K562 (cell line): ENCODE results near the gene PA2G4. TPM values are rescaled to one million over a fixed set of nuclear protein-coding genes. Genes with fewer than 3 reads are reported as not detected.

ENCODE experiments used
- ARID1B ChIP-seq: fragments of 450-650 bp; IDR thresholded peaks from 2 replicates; pipeline ENCODE4 v1.6.1; 2016; ENCODE audit warnings: antibody characterized with exemption, mild to moderate bottlenecking, inconsistent platforms
- ATF1 ChIP-seq, 2 experiments: fragments of 450-650 bp in 1 of 2; IDR thresholded peaks; 2 replicates each; pipeline ENCODE4 v1.6.1; 2016; ENCODE audit warnings: missing compliant biosample characterization in 1 of 2, missing genetic modification characterization in 1 of 2
- C11orf30 ChIP-seq: fragments of 450-650 bp; IDR thresholded peaks from 2 replicates; pipeline ENCODE4 v1.6.1; 2016; ENCODE audit warnings: low read depth, mild to moderate bottlenecking
- CBFA2T3 ChIP-seq: fragments of 450-650 bp; IDR thresholded peaks from 2 replicates; pipeline ENCODE4 v1.6.1; 2017
- CTBP1 ChIP-seq: fragments of 450-650 bp; IDR thresholded peaks from 2 replicates; pipeline ENCODE4 v1.6.1; 2016; ENCODE audit warnings: borderline replicate concordance
- DIDO1 ChIP-seq: fragments of 450-650 bp; IDR thresholded peaks from 2 replicates; pipeline ENCODE4 v1.6.1; 2016; ENCODE audit warnings: low read depth, missing biosample characterization, missing genetic modification characterization
- DPF2 ChIP-seq: fragments of 450-650 bp; IDR thresholded peaks from 2 replicates; pipeline ENCODE4 v1.6.1; 2016
- ESRRA ChIP-seq: fragments of 450-650 bp; IDR thresholded peaks from 2 replicates; pipeline ENCODE4 v1.6.1; 2014; ENCODE audit warnings: low read depth, mild to moderate bottlenecking, moderate library complexity, borderline replicate concordance
- L3MBTL2 ChIP-seq: fragments of 450-650 bp; IDR thresholded peaks from 2 replicates; pipeline ENCODE4 v1.6.1; 2016; ENCODE audit warnings: mild to moderate bottlenecking, moderate library complexity
- PRMT5 ChIP-seq: sonication (generic); formaldehyde crosslinking; IDR thresholded peaks from 2 replicates; pipeline ENCODE4 v1.5.0; 2020; ENCODE audit warnings: missing genetic modification reagents
- PURB ChIP-seq: sonication (generic); formaldehyde crosslinking; IDR thresholded peaks from 2 replicates; pipeline ENCODE4 v1.9.0; 2021; ENCODE audit warnings: low read depth, mild to moderate bottlenecking, missing genetic modification reagents
- SAFB2 ChIP-seq: fragments of 200-400 bp; formaldehyde crosslinking; IDR thresholded peaks from 2 replicates; pipeline ENCODE4 v1.6.1; 2018; ENCODE audit warnings: borderline replicate concordance, low read length, low read depth, moderate library complexity; ENCODE audit not compliant: severe bottlenecking
- SOX6 ChIP-seq: fragments of 450-650 bp; IDR thresholded peaks from 2 replicates; pipeline ENCODE4 v1.6.1; 2014; ENCODE audit warnings: mild to moderate bottlenecking
- SRSF7 ChIP-seq: fragments of 200-400 bp; formaldehyde crosslinking; optimal IDR thresholded peaks from 2 replicates; pipeline ENCODE3; 2017; ENCODE audit warnings: mild to moderate bottlenecking, low read depth, low read length
- ZBTB7A ChIP-seq: IDR thresholded peaks from 2 replicates; pipeline ENCODE4 v1.6.1; 2011; ENCODE audit warnings: low read depth, mild to moderate bottlenecking, low read length, moderate library complexity, borderline replicate concordance; ENCODE audit not compliant: control insufficient read depth
- ZNF165 ChIP-seq: fragments of 250-450 bp; sonication (Bioruptor Pico); IDR thresholded peaks from 2 replicates; pipeline ENCODE4 v1.4.0; 2020; ENCODE audit warnings: borderline replicate concordance
- ZNF282 ChIP-seq: sonication (generic); formaldehyde crosslinking; IDR thresholded peaks from 2 replicates; pipeline ENCODE4 v1.8.1; 2023; ENCODE audit warnings: missing genetic modification reagents
- ZNF316 ChIP-seq: fragments of 450-650 bp; IDR thresholded peaks from 2 replicates; pipeline ENCODE4 v1.6.1; 2016
- polyA plus RNA-seq, 8 experiments: library from polyadenylated mRNA; depleted of rRNA in 4 of 8; stranded (reverse) in 5 of 8; unstranded in 3 of 8; fragments of >200 nt; fragmentation: Nextera tagmentation in 2 of 8; fragmentation: Illumina TruSeq in 1 of 8; extraction: Ambion mirVana in 2 of 8; extraction: Trizol in 1 of 8; gene quantifications; 2 replicates each; pipeline versions ENCODE4 v1.2.1 to v1.2.3, GENCODE V29; 2011 to 2014; ENCODE audit warnings: inconsistent platforms in 1 of 8, missing spikeins in 1 of 8
- total RNA-seq, 7 experiments: library from RNA; depleted of rRNA in 6 of 7; stranded (reverse); fragments of >200 nt in 6 of 7; fragmentation: Illumina TruSeq in 2 of 7; extraction: Trizol in 2 of 7; gene quantifications; 2 replicates each; pipeline versions ENCODE4 v1.2.1 to v1.2.3, GENCODE V29; 2011 to 2021; ENCODE audit warnings: low replicate concordance in 1 of 7
- TF ChIP-seq, protein P1 (sequence below): fragments of 250-450 bp; sonication (Bioruptor Pico); IDR thresholded peaks from 2 replicates; pipeline ENCODE4 v1.5.0; 2021
- TF ChIP-seq, protein P2 (sequence below): sonication (generic); formaldehyde crosslinking; IDR thresholded peaks from 2 replicates; pipeline ENCODE4 v1.8.0; 2022; ENCODE audit warnings: mild to moderate bottlenecking, missing genetic modification reagents
- TF ChIP-seq, protein P3 (sequence below): conservative IDR thresholded peaks from 2 replicates; pipeline ENCODE4 v1.6.1; 2011; ENCODE audit warnings: low read depth, mild to moderate bottlenecking, low read length; ENCODE audit not compliant: control insufficient read depth
- TF ChIP-seq, protein P4 (sequence below): sonication (generic); IDR thresholded peaks from 2 replicates; pipeline ENCODE4 v1.6.1; 2016
- TF ChIP-seq, protein P5 (sequence below): fragments of 250-450 bp; sonication (Bioruptor Pico); IDR thresholded peaks from 2 replicates; pipeline ENCODE4 v1.5.0; 2021; ENCODE audit warnings: mild to moderate bottlenecking, moderate library complexity

PA2G4 gene
- total and polyA plus RNA-seq, 9 of the 15 experiments (the other 6 are each of a cell fraction or from before 2014, with no cell fraction given), result 230 to 925 (median 638) TPM

DNA sequence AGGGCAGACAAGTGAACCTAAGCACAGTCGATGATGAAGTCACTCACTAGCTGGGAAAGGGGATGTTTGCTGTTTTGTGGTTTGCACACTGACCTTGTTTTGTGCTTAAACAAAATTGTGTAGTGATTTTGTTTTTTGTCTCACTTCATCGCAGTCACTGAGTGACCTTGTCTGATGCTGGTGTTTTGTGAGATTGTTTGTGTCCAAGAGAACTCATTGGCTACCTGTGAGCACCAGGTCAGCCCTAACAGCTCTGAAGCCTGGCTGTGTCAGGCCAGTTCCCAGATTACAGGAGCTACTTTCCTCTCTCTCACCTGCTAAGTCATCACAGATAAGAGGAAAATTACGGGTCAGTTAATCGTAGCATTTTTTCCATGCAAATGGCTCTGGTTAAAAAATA is 19.8 kb downstream of the PA2G4 start (continued):
- TF ChIP-seq SAFB2 (no peak), C11orf30 (peak; percentile 51; the same call in 1 of the 2 replicates), ZNF282 (no peak), PRMT5 (CRISPR knock-in tag) (no peak), DIDO1 (tag) (no peak), CTBP1 (peak; percentile 69), ZBTB7A (no peak), ATF1 (CRISPR knock-in tag; IDR thresholded peaks at IDR 0.05) (no peak), ATF1 (tag; IDR thresholded peaks at IDR 0.05) (0 out of 2 replicates have a peak, but pooled peaks have one; percentile 21), ARID1B (peak; percentile 65), PURB (CRISPR knock-in tag) (no peak), ZNF316 (peak; percentile 35; the same call in 1 of the 2 replicates), SOX6 (peak; percentile 23; the same call in 1 of the 2 replicates), ESRRA (peak; percentile 14; the same call in 1 of the 2 replicates), SRSF7 (no peak), ZNF165 (CRISPR knock-in tag) (no peak), DPF2 (peak; percentile 57), L3MBTL2 (no peak), CBFA2T3 (peak; percentile 59)
- TF ChIP-seq, protein P1, sequence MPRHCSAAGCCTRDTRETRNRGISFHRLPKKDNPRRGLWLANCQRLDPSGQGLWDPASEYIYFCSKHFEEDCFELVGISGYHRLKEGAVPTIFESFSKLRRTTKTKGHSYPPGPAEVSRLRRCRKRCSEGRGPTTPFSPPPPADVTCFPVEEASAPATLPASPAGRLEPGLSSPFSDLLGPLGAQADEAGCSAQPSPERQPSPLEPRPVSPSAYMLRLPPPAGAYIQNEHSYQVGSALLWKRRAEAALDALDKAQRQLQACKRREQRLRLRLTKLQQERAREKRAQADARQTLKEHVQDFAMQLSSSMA (CRISPR knock-in tag), result no peak
- TF ChIP-seq, protein P2, sequence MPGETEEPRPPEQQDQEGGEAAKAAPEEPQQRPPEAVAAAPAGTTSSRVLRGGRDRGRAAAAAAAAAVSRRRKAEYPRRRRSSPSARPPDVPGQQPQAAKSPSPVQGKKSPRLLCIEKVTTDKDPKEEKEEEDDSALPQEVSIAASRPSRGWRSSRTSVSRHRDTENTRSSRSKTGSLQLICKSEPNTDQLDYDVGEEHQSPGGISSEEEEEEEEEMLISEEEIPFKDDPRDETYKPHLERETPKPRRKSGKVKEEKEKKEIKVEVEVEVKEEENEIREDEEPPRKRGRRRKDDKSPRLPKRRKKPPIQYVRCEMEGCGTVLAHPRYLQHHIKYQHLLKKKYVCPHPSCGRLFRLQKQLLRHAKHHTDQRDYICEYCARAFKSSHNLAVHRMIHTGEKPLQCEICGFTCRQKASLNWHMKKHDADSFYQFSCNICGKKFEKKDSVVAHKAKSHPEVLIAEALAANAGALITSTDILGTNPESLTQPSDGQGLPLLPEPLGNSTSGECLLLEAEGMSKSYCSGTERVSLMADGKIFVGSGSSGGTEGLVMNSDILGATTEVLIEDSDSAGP (CRISPR knock-in tag), result no peak
- TF ChIP-seq, protein P3, sequence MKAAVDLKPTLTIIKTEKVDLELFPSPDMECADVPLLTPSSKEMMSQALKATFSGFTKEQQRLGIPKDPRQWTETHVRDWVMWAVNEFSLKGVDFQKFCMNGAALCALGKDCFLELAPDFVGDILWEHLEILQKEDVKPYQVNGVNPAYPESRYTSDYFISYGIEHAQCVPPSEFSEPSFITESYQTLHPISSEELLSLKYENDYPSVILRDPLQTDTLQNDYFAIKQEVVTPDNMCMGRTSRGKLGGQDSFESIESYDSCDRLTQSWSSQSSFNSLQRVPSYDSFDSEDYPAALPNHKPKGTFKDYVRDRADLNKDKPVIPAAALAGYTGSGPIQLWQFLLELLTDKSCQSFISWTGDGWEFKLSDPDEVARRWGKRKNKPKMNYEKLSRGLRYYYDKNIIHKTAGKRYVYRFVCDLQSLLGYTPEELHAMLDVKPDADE, result no peak
- TF ChIP-seq, protein P4, sequence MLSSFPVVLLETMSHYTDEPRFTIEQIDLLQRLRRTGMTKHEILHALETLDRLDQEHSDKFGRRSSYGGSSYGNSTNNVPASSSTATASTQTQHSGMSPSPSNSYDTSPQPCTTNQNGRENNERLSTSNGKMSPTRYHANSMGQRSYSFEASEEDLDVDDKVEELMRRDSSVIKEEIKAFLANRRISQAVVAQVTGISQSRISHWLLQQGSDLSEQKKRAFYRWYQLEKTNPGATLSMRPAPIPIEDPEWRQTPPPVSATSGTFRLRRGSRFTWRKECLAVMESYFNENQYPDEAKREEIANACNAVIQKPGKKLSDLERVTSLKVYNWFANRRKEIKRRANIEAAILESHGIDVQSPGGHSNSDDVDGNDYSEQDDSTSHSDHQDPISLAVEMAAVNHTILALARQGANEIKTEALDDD, result peak; percentile 57
- TF ChIP-seq, protein P5, sequence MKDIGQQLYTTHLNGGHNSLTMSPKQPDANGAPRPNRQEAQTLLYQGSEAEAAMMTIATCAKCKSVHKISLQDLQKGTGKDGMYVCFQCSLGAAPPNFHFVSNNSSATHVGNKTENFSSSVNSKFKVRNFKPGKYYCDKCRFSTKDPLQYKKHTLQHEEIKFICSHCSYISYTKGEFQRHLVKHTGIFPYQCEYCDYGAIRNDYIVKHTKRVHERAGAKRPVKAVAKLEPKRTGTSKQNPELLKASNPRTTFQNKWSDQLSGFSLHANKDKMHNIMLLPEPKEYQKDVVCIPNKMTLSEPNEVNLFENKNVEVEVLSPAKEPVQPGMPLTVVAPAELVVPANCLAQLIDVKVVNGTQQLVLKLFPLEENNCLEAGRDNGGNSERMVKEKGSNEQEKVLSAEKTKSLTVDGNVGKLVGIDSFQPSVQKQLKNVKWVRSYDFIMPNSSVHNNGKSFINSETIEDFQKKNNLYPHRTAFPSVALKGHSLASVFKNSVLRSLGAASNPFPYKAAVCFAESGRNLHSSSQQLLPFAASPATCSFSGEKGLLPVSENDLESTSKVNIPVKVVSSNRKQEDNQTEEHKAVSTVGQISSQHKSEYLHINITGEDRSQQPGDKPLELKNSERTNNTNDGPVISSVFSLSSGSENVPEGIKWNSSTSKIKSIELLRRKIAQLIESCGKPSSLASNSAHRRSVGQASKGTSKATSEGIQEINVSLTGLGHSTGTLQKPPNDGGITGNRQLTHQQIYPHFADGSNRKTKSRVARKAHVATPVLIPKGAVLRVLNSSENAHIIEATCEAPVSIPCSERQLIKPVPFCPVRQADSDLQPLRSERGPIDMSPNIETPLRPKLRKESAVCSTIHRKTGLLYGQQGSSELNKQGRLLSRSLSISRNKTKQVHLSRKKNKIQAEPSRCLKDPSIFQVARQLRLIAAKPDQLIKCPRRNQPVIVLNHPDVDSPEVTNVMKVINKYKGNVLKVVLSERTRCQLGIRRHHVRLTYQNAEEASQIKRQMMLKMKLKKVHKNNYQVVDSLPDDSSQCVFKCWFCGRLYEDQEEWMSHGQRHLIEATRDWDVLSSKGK (CRISPR knock-in tag), result no peak
